ENCODE results near the gene ARHGAP42.

Gene ARHGAP42

DNA sequence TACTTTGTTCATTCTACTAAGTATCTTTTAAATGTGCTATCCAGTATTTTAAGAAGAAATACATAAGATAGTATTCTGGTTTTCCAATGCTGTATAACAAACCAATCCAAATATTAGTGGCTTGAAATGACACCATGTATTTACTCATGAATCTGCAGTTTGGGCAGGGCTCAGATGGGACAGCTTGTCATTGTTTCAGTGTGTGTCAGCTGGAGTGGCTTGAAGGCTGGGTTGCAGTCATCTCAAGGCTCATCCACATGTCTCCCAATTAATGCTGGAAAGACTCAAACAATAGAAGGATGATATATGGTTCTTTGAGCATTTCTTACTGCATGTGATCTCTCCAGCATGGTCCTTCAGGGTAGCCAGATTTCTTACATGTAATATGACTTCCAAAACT is 146.2 kb downstream of the ARHGAP42 start:
- DNase-seq (ENCODE audit: low read depth), result no peak

DNA sequence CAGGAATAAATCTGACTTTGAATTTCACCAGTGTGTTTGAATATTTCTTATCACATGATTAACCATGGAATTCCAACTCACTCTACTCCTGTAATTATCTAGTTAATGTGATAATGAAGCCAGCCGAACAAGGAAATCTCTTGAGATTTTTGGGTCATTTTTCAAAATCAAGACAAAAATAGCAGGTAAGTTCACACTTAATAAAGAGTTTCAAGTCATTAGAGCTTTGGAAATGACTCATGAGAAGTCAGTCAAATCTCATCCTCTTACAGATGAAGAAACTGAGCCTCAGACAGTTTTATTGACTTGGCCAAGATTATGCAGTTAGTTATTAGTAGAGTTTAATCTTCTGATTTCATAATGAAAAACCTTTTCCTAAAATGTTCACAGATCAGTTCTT is 148.8 kb downstream of the ARHGAP42 start:
- DNase-seq (ENCODE audit: low read depth), result no peak

DNA sequence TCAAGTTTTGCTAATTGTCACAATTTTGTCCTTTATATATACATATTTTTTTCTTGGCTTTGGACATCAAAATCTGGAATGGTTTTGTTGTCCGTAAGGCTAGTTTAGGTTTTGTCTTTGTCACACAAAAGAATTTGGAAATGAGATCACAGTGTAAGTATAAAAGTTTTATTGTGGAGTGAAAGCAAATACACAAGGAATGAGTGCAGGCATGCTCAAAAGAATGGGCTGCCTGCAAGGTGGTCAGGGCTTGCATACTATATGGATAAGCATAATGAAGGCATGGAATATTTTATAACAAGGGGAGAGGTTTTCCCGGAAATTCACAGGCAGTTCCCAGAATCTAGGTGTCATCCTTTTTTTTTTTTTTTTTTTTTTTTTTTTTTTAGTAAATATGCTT is 150.2 kb downstream of the ARHGAP42 start:
- DNase-seq (ENCODE audit: low read depth), result no peak

DNA sequence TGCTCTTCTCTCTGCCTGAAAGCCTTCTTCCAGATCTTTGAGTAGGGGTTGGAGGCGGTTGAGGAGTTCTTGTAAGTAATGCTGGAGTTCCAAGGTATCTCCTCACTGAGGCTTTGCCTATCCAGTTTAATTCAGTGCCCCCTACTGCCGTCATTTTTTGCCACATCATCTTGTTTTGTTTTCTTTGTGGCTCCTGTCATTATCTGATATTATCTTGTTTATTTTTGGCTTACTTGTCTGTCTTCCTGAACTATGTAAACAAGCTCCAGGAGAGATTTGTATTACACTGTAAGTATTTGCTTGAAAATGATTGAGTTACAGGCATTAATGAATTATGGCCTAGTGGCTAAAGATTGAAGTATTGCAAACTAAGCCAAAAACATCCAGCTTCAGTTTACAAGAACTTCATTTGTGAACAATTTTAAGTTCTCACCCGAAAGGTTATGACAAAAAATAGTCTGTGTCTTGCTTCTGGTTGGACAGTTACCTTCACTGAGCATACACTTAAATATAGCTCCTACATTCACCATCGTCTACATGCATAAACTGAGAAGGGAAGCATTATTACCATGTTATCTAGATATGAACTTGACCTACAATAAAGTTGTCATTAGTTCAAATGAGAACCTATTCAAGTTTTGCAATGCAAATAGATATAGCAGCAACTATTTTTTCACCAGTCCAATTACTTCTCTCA is 154.8 kb downstream of the ARHGAP42 start:
- no peak for DNase-seq (ENCODE audit: low read depth)

DNA sequence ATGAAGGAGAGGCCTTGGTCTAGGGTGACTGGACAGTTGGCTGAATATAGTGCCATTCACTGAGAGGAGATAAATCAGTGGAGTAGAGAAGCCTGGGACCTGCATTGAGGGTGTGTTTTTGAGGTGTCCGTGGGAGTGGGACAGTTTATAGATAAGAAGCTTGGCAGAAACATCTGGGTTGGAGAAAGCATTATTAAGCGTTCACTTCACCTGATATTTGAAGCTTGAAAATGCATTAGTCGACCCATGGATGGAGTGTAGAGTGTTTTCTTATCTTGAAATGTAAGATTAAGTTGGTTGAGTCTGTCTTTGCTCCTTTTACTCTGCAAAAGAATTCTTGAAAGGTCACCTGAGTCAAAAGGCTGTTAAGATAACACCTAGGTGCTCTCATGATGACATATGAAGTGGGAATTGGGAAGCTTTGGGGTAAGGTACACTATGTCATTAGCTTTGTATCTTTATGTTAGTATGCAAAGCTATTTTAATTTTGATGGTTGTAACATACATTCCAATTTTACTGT is 160.7 kb downstream of the ARHGAP42 start:
- DNase-seq (ENCODE audit: low read depth), result no peak

DNA sequence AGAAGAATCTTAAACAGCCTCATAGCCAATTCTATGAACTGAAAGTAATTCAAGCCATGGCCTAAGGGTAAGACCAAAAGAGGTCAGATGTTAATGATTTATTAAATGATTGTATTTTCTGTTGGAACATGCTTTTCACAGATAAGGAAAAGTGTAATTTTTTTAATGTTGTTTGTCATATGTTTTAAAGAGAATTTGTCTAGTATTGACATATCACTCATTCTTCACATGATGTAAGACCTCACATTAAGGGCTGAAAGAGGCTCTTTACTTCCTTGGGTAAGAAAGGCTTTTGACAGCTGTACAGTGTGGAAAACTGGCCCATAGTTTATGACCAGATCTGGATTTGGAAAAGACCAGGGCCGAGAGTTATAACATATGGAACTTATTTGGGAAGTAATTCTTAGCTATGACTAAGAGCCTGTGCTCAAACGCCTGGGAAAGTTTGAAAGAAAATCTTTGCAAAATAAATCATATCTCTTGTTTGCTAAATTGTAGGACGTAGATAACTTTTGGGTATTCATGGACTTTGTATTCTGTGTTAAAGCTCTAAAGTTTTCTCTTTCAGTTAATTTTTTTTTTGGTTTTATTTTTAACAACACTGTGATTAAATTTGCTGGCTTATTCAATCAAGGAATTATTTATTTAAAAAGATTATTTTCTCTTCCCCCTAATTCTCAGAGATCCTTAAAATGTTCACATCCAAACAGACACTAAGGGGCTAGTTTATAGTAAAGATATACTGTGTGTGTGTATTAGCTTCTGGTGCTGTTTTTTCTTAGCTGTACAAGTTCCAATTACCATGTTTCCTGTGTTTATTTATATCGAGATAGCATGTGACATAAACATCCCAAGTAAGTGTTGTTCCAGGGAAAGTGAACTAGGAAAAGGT is 162.2 kb downstream of the ARHGAP42 start:
- no peak for DNase-seq (ENCODE audit: low read depth)

DNA sequence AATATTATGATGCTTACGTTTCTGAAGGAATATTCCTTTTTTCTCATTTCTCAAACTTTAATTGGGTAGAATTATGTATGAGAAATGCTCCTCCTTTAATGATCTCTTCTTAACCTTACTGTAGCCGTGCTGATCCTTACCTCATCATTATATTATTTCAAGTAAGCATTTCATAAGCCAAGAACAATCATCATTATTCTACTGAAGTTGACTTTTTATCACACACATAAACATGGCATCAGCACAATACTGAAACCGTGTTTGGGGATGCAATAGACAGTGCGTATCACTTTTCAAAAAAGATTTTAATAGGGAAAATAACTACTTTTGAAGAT is 162.8 kb downstream of the ARHGAP42 start:
- no peak for DNase-seq (ENCODE audit: low read depth)

DNA sequence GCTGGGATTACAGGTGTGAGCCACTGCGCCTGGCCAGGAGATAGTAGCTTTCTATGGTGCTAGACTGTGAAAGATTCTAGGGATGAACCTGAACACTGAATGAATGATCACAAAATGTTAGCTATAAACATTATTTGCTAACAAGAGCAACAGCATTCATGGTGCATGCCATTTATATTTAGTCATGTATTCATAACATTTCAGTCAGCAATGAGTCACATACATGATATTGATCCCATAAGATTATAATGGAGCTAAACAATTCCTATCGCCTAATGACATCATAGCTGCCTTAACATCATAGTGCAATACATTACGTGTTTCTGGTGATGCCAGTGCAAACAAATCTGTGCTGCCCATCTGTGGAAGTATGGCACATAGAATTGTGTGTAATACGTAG is 164.1 kb downstream of the ARHGAP42 start:
- no peak for DNase-seq (ENCODE audit: low read depth)

DNA sequence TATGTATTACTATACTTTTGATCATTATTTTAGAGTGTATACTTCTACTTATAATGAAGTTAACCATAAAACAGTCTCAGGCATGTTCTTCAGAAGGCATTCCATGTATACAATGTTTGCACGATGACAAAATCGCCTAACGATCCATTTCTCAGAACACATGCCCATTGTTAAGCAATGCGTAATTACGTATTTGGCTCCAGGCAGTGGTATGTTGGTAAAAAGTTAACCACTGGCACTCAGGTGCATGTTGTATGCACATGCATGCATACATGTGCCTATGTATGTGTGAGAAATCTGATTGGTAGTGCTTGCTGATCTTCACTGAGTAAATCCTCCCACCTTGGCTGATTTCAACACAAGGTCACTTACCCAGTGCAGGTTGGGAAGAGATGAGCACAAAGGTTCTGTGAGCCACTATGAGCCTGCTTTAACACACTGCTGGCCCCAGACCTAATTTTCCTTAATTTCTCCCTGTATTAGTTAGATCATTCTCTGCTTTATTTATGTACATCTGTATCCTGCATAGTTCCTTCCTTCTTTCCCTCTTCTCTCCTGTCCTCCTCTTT is 164.6 kb downstream of the ARHGAP42 start:
- DNase-seq (ENCODE audit: low read depth), result no peak

DNA sequence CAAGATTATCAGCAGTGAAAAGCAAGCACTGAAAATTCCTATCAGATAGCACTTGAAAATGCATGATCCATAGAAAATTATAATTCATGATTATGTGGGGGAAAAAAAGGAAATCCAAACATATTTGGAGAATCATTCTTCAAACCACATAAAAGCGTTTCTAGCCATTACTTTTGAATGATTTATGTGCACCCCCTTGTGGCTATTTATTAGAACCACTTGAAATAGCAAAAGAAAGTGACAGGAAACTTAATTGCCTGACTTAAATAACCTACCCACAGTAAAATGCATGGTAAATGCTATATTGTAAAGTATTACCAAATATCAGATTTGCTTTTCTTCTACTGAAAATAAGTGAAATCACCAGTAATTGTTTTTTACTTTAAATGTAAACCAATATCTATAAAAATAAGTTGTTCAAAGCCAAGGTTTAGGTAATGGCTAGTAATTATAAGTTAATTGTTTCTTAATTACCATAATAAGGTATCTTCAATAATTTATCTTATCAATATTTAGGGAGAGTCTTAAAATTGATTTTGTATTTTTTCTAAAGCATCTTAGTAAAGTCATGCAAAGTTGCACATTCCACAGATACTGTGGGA is 168.5 kb downstream of the ARHGAP42 start:
- DNase-seq (ENCODE audit: low read depth), result no peak

DNA sequence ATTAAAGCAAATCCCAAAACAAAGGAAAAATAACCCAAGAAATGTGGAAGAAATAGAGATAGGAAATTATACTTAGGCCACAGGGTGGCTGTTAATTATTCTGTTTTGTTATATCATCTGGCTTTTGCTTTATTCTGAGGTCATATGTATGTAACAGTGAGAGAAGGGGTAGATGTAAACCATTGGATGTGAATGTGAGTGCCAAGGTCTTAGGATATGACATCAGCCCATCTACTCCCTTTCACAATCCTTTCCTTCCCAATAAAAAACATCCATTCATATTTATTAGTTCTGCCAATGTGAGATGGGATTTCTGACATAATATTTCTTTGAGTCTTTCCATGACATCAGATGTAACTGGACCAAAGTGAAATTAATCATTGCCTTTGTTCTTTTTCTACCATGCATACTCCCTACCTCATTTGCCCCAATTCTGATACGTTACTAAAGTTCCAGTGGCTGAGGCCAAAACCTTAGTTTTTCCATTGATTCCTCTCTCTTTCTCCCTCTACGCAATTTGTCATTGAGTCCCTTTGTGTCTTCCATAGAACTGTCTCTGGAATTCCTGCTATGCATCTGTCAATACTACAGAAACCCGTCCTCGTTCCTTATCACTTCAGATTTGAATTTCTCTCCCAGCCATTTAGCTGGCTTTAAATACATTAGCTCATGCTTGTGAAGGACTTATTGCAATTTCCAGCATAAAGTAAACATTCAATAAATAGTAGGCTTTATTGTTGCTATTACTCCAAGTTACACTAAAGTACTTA is 170.3 kb downstream of the ARHGAP42 start:
- DNase-seq (ENCODE audit: low read depth), result no peak

DNA sequence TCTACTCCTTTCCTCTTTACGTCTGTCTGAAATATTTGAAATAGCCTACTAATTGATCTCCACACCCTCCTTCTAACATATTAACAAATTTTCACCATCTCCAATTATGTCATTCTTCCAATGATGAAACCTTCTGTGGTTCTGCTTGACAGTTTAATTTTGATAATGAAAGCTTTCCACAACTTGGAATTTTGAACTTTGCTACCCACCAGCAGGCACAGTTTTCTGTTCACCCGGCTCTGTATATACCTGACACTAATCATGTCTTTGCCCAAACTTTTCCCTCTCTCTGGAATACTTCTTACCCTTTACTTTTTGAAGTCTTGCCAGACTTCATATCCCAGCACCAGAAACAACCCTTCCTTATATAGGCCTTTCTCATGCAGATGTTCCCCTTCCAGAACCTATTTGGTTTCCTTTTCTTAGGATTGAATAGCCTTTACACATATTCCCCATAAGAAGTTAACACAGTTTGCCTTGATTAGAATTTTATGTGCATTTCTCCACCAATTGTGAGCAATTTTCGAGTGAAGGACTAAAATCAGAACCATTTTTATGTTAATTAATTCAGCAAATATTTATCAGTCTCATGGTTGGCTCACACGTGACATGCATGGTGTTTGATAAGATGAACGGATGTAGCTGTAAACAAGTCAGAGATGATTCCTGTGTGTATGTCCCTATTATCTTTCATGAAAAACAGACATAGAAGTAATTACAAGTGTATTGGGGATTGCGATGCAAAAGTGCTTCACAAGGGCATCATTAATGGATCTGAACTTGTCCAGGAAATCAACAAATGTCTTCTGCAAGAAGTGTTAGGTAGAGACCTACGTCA is 173.4 kb downstream of the ARHGAP42 start:
- DNase-seq (ENCODE audit: low read depth), result no peak

DNA sequence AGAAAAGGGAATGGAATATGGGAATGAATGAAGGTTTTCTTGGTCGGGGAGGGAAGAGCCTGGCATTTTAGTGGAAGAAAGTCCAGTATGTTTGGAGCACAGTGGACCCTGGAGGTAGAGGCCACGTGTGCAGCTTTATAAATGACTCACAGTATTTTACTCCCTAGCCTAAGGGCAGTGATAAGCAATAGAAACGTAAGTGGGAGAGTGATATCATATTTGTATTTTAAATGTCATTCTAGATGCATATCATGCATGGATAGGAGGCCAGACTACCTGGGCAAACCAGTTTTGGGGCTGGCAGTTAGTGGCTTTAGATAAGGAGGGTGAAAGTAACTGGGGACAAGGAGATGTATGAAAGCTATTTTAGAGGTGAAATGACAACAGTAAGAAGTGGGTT is 174.1 kb downstream of the ARHGAP42 start:
- DNase-seq (ENCODE audit: low read depth), result no peak

DNA sequence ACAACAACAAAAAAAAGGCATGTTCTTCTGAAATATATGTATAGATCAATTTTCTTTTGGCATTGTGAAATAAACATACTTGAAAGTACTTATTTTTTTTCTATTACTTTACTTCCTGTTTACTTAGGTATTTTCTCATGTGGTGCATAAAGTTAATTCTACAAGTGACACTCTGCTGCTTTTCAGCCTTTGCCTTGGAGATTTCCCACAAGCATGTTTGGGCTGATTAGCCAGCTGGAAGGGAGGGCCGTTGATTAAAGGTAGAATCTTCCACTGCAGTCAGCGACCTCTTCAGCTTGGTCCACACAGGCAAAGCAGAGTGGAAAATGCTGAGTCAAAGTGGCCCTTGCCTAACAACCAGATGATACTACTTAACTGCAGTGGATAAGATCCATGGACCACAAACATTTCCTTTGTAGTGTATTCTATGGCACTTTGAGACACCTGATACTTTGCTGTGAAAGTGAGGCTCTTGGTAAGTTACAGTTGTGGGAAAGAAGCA is 176.0 kb downstream of the ARHGAP42 start:
- no peak for DNase-seq (ENCODE audit: low read depth)

DNA sequence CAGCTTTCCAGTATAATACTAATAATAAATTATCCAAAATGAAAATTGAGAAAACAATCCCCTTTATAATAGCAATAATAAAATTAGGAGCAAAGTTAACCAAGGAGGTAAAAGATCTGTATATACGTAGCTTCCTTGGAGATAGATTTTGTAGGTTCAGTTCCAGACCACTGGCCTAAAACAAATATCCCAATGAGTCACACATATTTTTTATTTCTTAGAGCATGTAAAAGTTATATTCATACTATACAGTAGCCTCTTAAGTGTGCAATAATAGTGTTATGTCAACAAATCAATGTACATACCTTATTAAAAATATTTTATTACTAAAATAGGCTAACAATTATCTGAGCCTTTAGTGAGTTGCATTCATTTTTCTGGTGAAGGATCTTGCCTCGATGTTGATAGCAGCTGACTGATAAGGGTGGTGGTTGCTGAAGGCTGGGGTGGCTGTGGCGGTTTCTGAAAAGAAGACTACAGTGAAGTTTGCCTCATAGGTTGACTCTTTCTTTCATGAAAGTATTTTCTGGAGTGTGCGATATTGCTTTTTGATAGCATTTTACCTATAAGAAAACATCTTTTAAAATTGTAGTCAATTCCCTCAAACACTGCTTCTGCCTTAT is 178.5 kb downstream of the ARHGAP42 start:
- no peak for DNase-seq (ENCODE audit: low read depth)

DNA sequence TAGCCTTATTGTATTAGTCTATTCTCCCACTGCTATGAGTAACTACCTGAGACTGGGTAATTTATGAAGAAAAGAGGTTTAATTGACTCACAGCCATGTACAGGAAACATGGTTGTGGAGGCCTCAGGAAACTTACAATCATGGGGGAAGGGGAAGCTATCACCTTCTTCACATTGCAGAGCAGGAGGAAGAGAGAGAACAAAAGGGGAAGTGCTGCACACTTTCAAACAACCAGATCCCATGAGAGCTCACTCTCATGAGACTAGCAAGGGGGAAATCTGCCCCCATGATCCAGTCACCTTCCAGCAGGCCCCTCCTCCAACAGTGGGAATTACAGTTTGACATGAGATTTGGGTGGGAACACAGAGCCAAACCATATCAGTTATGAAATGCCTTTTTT is 179.4 kb downstream of the ARHGAP42 start:
- DNase-seq (ENCODE audit: low read depth), result no peak

DNA sequence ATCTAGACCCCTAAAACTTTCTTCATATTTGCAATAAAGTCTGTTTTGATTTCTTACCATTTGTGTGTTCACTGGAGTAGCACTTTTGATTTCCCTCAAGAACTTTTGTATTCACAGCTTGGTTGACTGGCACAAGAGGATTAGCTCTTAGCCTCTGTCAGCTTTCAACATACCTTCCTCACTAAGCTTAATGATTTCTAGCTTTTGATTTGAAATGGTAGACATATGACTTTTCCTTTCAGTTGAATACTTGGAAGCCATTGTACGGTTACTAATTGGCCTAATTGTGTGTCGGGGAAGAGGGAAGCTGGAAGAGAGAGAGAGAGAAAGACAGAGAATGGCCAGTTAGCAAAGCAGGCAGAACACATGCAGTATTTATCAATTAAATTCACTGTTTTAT is 180.5 kb downstream of the ARHGAP42 start:
- DNase-seq (ENCODE audit: low read depth), result no peak

DNA sequence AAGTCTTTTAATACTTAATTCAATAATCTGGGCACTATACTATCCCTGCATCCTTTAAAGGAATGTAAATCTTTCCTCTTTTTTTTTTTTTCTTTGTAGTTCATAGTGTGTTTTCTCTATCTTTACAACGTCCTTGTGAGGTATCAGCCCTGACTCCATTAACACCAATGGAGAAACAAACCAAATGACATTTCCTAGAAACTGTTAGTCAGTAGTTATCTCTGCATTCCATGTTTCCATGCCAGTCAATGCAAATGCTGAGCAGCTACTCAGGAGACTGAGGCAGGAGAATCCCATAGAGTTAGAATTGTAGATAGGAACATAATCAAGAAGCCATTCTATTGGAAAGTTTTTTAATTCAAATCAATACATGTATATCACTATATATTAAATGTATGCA is 182.2 kb downstream of the ARHGAP42 start:
- no peak for DNase-seq (ENCODE audit: low read depth)

DNA sequence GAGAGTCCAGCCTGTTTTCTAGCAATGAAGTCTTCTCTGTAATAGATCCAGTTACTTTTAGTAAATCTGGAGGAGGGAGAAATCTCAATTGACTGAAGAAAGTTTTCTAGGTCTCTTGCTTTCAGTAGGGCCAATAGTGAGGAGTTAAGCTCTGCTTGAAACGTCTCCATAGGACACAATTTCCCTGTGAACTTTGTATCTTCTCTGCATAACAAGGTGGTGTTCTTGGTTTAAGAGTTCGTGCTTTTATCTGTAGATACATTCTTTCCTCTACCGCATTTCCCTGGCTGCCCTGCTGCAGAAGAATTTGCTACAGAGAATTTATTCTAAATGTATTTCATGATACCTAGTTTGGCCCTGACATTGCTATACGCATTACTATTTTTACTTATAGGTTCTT is 183.1 kb downstream of the ARHGAP42 start:
- no peak for DNase-seq (ENCODE audit: low read depth)

All from T follicular helper cell (primary cell).